HCT116 (cell line): ENCODE data around the gene MACF1. TPM values are rescaled to one million over a fixed set of nuclear protein-coding genes. Genes with fewer than 3 reads are reported as not detected.

Experiments used
- ATAC-seq: fragments of 200-7000 bp; cut with Tn5 transposase; 2 replicates; pipeline ENCODE4 v1.9.1; 2020; ENCODE audit warnings: mild to moderate bottlenecking, moderate library complexity
- BruUV-seq: library from RNA; stranded (reverse); fragments of 400-500 nt; replicated peaks from 2 replicates; lab custom pipeline; 2021; lab: Mats Ljungman, UMichigan
- CTCF ChIA-PET: fragments of 300-600 bp; sonication (Branson Sonifier 250); formaldehyde crosslinking; loops from one replicate; lab custom pipeline; 2021; ENCODE audit warnings: antibody characterized with exemption; lab: Charles Lee
- POLR2A ChIA-PET: fragments of 300-600, 350-600 bp; sonication (Branson Sonifier 250); formaldehyde crosslinking; loops from one replicate; lab custom pipeline; 2021; ENCODE audit warnings: antibody characterized with exemption; lab: Charles Lee
- RAD21 ChIA-PET, 2 experiments: fragments of 300-600 bp; sonication (Branson Sonifier 250); formaldehyde crosslinking; loops; one replicate each; lab custom pipeline; 2023; ENCODE audit warnings: low total read pairs in 2 of 2; ENCODE audit not compliant: uncharacterized antibody in 2 of 2, unreplicated experiment in 2 of 2, low non-redundant PET in 1 of 2; lab: Charles Lee
- DNase-seq: peaks from one replicate; pipeline ENCODE4 v3.0.0-alpha.2; 2010; ENCODE audit warnings: low read depth, low spot score
- H2AFZ ChIP-seq: fragments of 200-600 bp; shearing (Covaris generic), sonication (generic); 2 replicates; pipeline ENCODE4 v1.6.1; 2017; ENCODE audit warnings: low read depth, mixed run types, mixed read lengths, antibody characterized with exemption, low read length; ENCODE audit not compliant: poor library complexity, severe bottlenecking
- H3K27ac ChIP-seq: 2 replicates; pipeline ENCODE4 v1.5.1; 2012; ENCODE audit warnings: low read depth, low read length
- H3K27me3 ChIP-seq: fragments of 200-600 bp; sonication (generic); 2 replicates; pipeline ENCODE4 v1.6.1; 2016; ENCODE audit warnings: mixed run types, low read length, mixed read lengths; ENCODE audit not compliant: insufficient read depth
- H3K36me3 ChIP-seq, 2 experiments: fragments of 200-500 bp in 1 of 2; fragments of 200-600 bp in 1 of 2; sonication (Bioruptor generic) in 1 of 2; sonication (generic) in 1 of 2; 2 replicates each; pipeline versions ENCODE4 v1.5.1 to v1.6.1; 2014 to 2016; ENCODE audit warnings: low read length in 2 of 2, inconsistent platforms in 1 of 2, mixed read lengths in 1 of 2, mixed run types in 1 of 2; ENCODE audit not compliant: insufficient read depth in 2 of 2, control insufficient read depth in 1 of 2
- H3K4me1 ChIP-seq, 2 experiments: fragments of 200-600 bp in 1 of 2; sonication (generic) in 1 of 2; 2 replicates each; pipeline versions ENCODE4 v1.5.1 to v1.6.1; 2012 to 2017; ENCODE audit warnings: low read length in 2 of 2, inconsistent platforms in 1 of 2, mild to moderate bottlenecking in 1 of 2, mixed read lengths in 1 of 2, mixed run types in 1 of 2, moderate library complexity in 1 of 2; ENCODE audit not compliant: insufficient read depth in 2 of 2, control insufficient read depth in 1 of 2
- H3K4me2 ChIP-seq: fragments of 200-600 bp; sonication (generic); 2 replicates; pipeline ENCODE4 v1.6.1; 2017; ENCODE audit warnings: mixed run types, low read length, mixed read lengths
- H3K4me3 ChIP-seq, 2 experiments: fragments of 200-600 bp in 1 of 2; sonication (generic) in 1 of 2; replicated peaks in 1 of 2; 2 replicates each; pipeline ENCODE4 v1.5.1; 2011 to 2016; ENCODE audit warnings: low read length in 2 of 2, control low read depth in 1 of 2, low read depth in 1 of 2, mild to moderate bottlenecking in 1 of 2, mixed read lengths in 1 of 2, mixed run types in 1 of 2
- H3K79me2 ChIP-seq: fragments of 200-600 bp; sonication (generic); 2 replicates; pipeline ENCODE4 v1.6.1; 2017; ENCODE audit warnings: mild to moderate bottlenecking, mixed run types, low read length, moderate library complexity, mixed read lengths; ENCODE audit not compliant: insufficient read depth
- H3K9ac ChIP-seq: fragments of 200-600 bp; sonication (generic); 2 replicates; pipeline ENCODE4 v1.6.1; 2016; ENCODE audit warnings: low read length, mixed read lengths
- H3K9me2 ChIP-seq: fragments of 200-600 bp; sonication (generic), shearing (Covaris generic); 2 replicates; pipeline ENCODE4 v1.6.1; 2017; ENCODE audit warnings: mixed run types, mild to moderate bottlenecking, moderate library complexity; ENCODE audit not compliant: insufficient read depth
- H3K9me3 ChIP-seq, 2 experiments: fragments of 200-500 bp in 1 of 2; fragments of 200-600 bp in 1 of 2; sonication (Bioruptor generic) in 1 of 2; sonication (generic) in 1 of 2; 2 replicates each; pipeline ENCODE4 v1.6.1; 2014 to 2017; ENCODE audit warnings: low read length in 2 of 2, mixed read lengths in 2 of 2, inconsistent platforms in 1 of 2, low read depth in 1 of 2, mild to moderate bottlenecking in 1 of 2, mixed run types in 1 of 2, moderate library complexity in 1 of 2; ENCODE audit not compliant: control insufficient read depth in 1 of 2, insufficient read depth in 1 of 2
- H4K20me1 ChIP-seq: fragments of 200-600 bp; sonication (generic), shearing (Covaris generic); 2 replicates; pipeline ENCODE4 v1.6.1; 2017; ENCODE audit warnings: mixed run types, mild to moderate bottlenecking, moderate library complexity; ENCODE audit not compliant: insufficient read depth
- FOSL1 ChIP-seq: IDR thresholded peaks from 2 replicates; pipeline ENCODE4 v1.6.1; 2012; ENCODE audit warnings: low read depth
- JUND ChIP-seq: IDR thresholded peaks from 2 replicates; pipeline ENCODE4 v1.6.1; 2012
- SIN3A ChIP-seq: IDR thresholded peaks from 2 replicates; pipeline ENCODE4 v1.6.1; 2012; ENCODE audit warnings: low read depth
- SRF ChIP-seq: IDR thresholded peaks from 2 replicates; pipeline ENCODE4 v1.6.1; 2012; ENCODE audit warnings: low read depth
- TCF7L2 ChIP-seq: IDR thresholded peaks from 2 replicates; pipeline ENCODE4 v1.7.0; 2011; ENCODE audit warnings: borderline replicate concordance, inconsistent platforms; ENCODE audit not compliant: insufficient read depth, insufficient read length; ENCODE audit errors: extremely low read depth
- ZFX ChIP-seq: fragments of 450-650 bp; IDR thresholded peaks from 2 replicates; pipeline ENCODE4 v1.6.1; 2017
- intact Hi-C: fragments of 100-400 bp; cut with micrococcal nuclease; formaldehyde crosslinking; loops from 2 replicates; pipeline ENCODE4 v1.10.0; 2022
- total RNA-seq: library from RNA; stranded (reverse); gene quantifications from one replicate; pipeline ENCODE4 v1.2.1, GENCODE V29; 2021; ENCODE audit not compliant: unreplicated experiment

MACF1 gene
- total RNA-seq, 1 experiment from 2014 or later: 146 TPM

DNA sequence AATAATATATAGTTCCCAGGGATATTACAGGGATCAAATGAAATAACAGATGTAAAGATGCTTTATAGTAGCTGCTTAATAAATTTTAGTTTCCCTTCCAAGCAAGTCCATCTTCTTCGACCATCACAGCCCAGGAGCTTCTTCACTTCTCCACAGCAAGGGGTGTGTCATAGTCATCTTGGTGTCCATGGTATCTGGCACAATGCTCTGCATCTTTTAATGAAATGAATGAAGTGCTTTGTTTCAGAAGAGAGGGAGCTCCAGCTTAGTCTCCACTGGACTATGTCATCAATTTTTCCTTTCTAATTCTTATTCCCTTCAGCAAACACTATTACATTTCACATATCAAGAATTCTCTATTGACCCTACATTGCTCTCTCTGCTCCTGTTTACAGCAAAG is 4.9 kb upstream of the MACF1 start:
- DNase-seq: no peak
- Histone ChIP-seq H4K20me1 (no peaks in the 10 kb centered on the region), H3K4me1 (peaks cover 31 to 41% of the 10 kb centered on the region in 2 experiments)
- CTCF ChIA-PET: interaction anchor here (1.1 kb wide), 1 partner anchor 16 kb away, joined by 3 read pairs; no protein-coding TSS in a partner anchor
- TF ChIP-seq SIN3A: no peak
- TF ChIP-seq TCF7L2: no peak
- TF ChIP-seq FOSL1: no peak
- no peak for TF ChIP-seq JUND
- TF ChIP-seq ZFX: no peak
- TF ChIP-seq, all 23 proteins: peak for 0
- no peaks in the 10 kb centered on the region for H3K27me3 ChIP-seq
- no peaks in the 10 kb centered on the region for H3K36me3 ChIP-seq
- intact Hi-C loops: no loop called here
- no peak overlapping the region for H3K27ac ChIP-seq
- POLR2A ChIA-PET: no interaction called here
- H3K4me3 ChIP-seq: no peak overlapping the region
- BruUV-seq: no TSS peak
- H3K9me3 ChIP-seq: no peaks in the 10 kb centered on the region
- no peak overlapping the region for H2AFZ ChIP-seq
- no peak for ATAC-seq
- RAD21 ChIA-PET: no interaction called here
- peaks cover 9% of the 10 kb centered on the region; the same call in 1 of the 2 replicates for H3K79me2 ChIP-seq
- H3K9me2 ChIP-seq: no peaks in the 10 kb centered on the region
- H3K4me2 ChIP-seq: no peak overlapping the region
- no peak overlapping the region for H3K9ac ChIP-seq

GRCh38 chr1:39205102-39205780 is 746 bp downstream of the MACF1 start:
- Histone ChIP-seq H3K27ac (no peak overlapping the region), H3K4me2 (no peak overlapping the region), H3K36me3 (no peaks in the 10 kb centered on the region), H2AFZ (no peak overlapping the region), H3K9ac (no peak overlapping the region), H3K9me2 (no peaks in the 10 kb centered on the region), H3K4me1 (peaks cover 0 to 16% of the 10 kb centered on the region in 2 experiments; a peak in 3 of 4 replicates), H4K20me1 (no peaks in the 10 kb centered on the region), H3K79me2 (peaks cover 17% of the 10 kb centered on the region; the same call in 1 of the 2 replicates), H3K27me3 (no peaks in the 10 kb centered on the region), H3K9me3 (no peaks in the 10 kb centered on the region), H3K4me3 (no peak overlapping the region)
- CTCF ChIA-PET: interaction anchor here (1.1 to 2.2 kb wide), 2 partner anchors 11 to 13 kb away, joined by 3 to 8 read pairs; no protein-coding TSS in a partner anchor
- BruUV-seq: no TSS peak
- POLR2A ChIA-PET: interaction anchor here (0.9 to 1.2 kb wide), 2 partner anchors 9 to 13 kb away, joined by 3 to 5 read pairs; no protein-coding TSS in a partner anchor
- TF ChIP-seq SRF: no peak
- intact Hi-C loops: no loop called here
- ATAC-seq (no peak), DNase-seq (no peak)
- RAD21 ChIA-PET: no interaction called here
